GM19025 (cell line): ENCODE results near the gene SPOCD1.

Experiments
- ATAC-seq: cut with Tn5 transposase; IDR thresholded peaks from one replicate; pipeline ENCODE4 v1.9.1; 2021; ENCODE audit warnings: mild to moderate bottlenecking, low read depth, moderate library complexity; ENCODE audit not compliant: unreplicated experiment

Gene SPOCD1

GRCh38 chr1:31802190-31803150 lies 13.4 kb downstream of the SPOCD1 start:
- ATAC-seq: no peak

DNA sequence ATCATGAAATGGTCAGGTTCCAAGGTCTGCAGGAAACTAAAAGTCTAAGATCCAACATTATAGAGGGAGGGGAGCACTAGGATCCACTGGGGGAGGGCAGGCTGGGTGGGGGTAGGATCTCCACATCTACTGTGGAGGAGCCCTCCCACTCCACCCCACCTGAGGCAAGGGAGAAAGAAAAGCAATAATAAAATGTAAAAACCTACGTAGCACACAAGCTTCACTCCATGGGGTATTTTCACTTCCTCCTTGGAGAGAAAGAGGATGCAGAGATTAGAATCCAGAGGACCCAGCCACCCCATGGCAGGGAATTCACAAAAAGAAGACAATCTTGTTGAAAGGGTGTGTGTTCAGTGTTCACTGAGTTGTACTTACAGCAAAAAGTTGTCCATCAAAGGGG lies 14.4 kb downstream of the SPOCD1 start:
- no peak for ATAC-seq

- ATAC-seq: no peak
Observed at GRCh38 chr1:31800674-31800967, 15.2 kb downstream of the SPOCD1 start.

GRCh38 chr1:31799895-31800673 lies 15.7 kb downstream of the SPOCD1 start:
- no peak for ATAC-seq

DNA sequence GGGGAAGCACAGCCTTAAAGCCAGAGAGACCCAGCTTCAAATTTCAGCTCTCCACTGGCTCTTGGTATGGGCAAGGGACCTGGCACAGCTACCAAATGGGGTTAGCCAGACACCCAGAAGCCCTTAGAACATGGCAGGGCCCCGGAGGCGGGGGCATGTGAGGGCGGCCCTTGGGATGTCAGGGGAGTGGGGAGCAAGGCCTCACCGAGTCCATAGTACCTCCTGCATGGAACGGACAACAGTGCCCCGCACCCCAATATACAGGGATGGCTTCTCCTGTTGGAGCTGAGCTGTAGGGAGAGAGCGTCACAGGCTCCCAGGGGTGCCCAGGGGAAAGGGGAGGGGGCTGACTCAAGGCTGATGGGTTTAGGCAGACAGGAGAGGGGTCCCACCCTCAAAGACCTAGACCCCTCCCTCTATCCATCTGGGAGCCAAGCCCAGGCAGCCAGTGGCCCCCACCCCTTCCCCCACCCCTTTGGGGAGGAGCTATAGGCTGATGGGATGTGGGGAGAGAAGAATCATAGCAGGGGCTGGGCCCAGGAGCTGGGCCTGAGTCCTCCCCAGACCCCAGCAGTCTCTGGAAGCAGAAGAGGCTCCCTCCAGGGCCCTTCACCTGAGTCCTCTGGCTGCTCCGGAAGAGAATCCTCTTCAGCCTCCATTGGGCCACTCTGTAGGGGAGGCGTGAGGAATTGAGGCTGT lies 16.5 kb downstream of the SPOCD1 start:
- no peak for ATAC-seq

GRCh38 chr1:31798433-31799195 lies 17.2 kb downstream of the SPOCD1 start:
- no peak for ATAC-seq

- no peak for ATAC-seq
Observed at GRCh38 chr1:31798086-31798432, 17.8 kb downstream of the SPOCD1 start.

DNA sequence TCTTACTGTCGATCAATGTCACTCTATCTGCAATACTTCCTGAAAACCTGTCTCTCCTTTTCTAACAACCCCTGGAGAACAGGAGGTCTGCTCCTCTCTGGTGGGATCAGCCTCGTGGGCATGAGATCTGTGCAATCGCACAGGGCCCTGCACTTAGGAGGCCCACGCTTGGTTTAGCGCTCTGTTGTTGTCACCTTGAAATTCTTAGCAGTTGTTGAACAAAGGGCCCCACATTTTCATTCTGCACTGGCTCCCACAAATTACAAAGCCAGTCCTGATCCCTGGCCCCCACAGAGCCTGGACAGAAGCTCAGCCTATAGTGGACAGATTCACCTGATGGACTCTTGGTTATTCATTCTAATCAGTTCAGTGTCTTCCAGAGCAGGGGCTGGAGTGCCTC lies 18.6 kb downstream of the SPOCD1 start:
- ATAC-seq: no peak

- ATAC-seq: no peak
Observed at GRCh38 chr1:31796707-31797106, 19.1 kb downstream of the SPOCD1 start.

GRCh38 chr1:31795801-31796621 lies 19.8 kb downstream of the SPOCD1 start:
- no peak for ATAC-seq

DNA sequence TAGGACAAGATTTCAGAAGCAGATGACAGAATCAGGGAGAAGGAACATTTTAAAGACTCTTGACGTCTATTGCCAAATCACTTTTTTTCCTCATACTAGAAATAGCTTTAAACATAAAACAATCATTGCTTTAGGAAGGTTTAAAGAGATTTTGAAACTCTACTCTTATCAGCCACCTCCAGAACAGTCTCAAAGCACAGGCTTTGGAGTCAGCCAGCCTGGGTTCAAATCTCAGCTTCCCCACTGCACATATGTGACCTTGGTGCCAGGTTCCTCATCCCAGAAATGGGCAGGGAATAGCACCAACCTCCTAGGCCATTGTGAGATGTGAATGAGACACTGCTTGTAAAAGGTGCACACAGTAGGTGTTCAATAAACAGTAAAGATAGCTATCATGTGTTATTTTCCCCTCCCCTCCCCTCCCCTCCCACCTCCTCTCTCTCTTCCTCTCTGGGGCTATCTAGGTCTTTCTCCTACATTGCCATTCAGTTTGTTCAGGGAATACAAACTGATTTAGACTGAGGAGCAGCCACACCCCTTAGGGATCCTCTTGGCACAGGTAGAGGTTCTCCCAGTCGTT lies 20.6 kb downstream of the SPOCD1 start:
- ATAC-seq: no peak

DNA sequence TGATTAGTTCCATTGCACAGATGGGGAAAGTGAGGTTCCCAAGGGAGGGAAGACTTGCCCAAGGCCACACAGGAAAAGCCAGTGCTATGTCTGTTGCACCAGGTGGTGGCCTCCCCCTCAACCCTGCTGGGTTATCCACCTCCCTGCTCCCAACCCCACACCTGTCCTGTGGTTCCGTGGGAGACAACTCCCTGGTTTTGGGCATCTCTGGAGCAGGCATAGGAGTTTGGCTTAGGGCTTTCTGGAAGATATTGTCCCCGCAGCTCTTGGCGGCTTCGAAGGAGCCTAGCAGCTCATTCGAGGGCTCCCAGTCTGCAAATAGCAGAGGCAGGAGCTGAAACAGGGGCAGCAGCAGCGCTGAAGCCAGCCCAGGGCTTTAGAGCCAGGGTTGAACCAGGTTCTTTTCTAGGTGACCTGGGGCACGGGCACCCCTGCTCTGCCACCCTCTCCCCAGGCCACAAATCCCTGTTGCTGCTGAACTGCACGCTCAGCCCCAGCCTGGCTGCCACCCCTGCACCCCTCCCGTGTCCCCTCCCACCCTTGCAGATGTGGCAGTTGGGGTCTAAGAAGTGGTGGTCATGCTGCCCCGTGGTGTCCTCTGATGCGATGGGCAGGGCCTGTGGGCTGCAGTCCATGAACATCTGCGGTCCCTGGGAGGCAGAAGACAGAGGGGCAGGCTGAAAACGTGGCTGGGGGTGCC lies 22.1 kb downstream of the SPOCD1 start:
- ATAC-seq: no peak

DNA sequence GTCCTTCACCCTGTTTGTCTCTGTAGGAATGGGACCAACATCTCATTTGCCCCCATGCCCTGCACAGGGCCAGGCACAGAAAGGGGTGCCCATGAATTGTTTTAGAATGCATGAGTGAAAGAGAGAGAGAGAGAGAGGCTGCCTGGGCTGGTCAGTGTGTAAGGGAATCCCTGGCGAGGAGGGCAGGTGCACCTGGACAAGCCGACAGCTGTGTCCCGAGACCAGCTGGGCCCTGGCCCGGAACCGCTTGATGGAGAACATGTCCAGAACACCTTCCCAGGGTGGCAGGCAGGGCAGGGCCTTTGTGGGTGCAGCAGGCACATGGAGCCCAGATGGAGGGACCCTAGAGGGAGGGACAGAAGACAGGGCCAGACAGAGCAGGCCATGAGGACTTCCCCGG lies 22.7 kb downstream of the SPOCD1 start:
- no peak for ATAC-seq

DNA sequence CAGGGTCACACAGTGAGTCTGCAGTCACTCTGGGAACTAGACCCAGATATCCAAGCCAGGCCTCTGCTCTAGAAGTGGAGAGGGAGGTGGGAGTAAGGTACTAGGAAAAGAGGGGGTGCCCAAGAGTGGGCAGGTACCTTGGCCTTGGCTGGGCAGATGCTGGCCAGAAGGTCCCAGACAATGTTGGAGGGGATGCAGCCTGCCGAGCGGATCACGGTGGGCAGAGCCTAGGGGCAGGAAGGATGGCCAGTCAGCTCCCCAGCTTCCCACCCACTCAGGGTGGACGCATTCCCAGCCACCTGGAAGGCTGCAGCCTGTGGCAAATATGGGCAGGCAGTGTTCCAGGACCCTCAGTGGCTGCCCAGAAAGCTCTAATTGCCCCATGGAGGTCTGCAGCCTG lies 23.3 kb downstream of the SPOCD1 start:
- no peak for ATAC-seq

- no peak for ATAC-seq
Observed at GRCh38 chr1:31792116-31792515, 23.7 kb downstream of the SPOCD1 start.

DNA sequence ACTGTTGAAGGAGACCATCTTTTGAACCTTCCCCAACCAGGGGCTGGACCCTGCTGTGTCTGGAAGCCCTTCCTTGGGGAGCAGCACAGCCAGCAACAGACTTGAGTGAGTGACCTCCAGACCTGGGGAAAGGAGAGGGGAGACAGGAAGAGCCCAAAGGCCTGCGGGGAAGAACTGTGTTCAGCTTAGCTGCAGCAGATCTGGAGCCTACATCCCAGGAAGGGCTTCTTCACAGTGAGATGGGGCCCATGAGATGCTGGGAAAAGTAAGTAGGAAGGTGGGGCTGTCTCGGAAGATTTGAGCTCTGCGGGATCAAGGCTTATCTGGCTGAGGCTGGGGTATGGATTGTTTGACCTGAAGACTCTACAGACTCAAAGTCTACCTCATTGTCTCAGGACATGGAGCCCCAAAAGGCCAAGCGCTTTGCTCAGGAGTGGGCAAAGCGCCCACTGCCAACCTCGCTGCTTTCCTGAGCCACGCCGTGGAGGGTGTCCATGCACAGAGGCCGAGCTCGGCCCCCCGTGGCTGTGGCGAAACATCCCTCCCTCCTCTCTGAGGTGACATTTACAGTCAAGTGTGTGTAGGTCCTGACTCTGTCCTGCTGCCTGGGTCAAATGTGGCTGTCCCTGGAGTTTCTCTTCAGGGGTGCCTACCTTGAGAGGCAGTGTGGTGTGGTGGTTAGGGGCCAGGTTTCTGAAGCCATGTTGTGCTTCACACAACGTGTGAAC lies 24.5 kb downstream of the SPOCD1 start:
- no peak for ATAC-seq

GRCh38 chr1:31790641-31791091 lies 25.2 kb downstream of the SPOCD1 start:
- ATAC-seq: no peak

DNA sequence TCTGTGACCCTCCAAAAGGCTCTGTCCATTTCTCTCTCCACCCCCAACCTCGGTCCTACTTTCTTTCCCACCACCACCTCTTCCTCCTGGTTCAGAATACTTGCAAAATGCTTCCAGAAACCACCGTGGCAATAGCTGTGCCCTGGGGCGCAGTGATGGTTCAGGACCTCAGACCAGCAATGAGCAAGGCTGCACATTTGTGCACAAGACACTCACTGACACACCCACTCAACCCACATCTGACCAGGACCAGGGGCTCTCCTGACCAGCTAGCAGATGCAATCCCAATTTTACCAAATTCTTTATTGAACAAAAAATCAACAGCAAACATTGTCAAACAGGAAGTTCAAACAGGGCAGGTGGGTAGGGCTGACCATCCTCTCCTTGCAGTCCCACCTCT lies 25.7 kb downstream of the SPOCD1 start:
- ATAC-seq: no peak
